Fibroblast of skin of left biceps (primary cell): ENCODE measurements around the gene ATXN7L3.
"Not testable (repeated sequence)": the region's sequence is repeated elsewhere in the genome, so short reads cannot be mapped to it uniquely, and the experiment has no call there.

Source experiments
- DNase-seq, 2 experiments: peaks; one replicate each; pipeline ENCODE4 v3.0.0-alpha.2; 2013; ENCODE audit warnings: low read depth in 2 of 2

The ATXN7L3 gene

GRCh38 chr17:44199553-44200477, at the start of gene ATXN7L3:
Gene ATXN7L3, minus strand, starts transcription at chr17:44199884. Its CDS starts 1,814 bp downstream, at chr17:44198070.
- peak; percentile 96 to 97 for DNase-seq

- no peak for DNase-seq
These were observed 48.4 kb upstream of the ATXN7L3 start for GRCh38 chr17:44247876-44248736.

- no peak for DNase-seq
These were observed 47.8 kb upstream of the ATXN7L3 start for GRCh38 chr17:44247440-44247841.

- DNase-seq = no peak
These were observed 41.5 kb upstream of the ATXN7L3 start for GRCh38 chr17:44241106-44241624.

- DNase-seq = not testable (repeated sequence)
These were observed 38.2 kb upstream of the ATXN7L3 start for GRCh38 chr17:44237886-44238285.

GRCh38 chr17:44236444-44236991, 36.8 kb upstream of the ATXN7L3 start:
- no peak for DNase-seq

- DNase-seq = no peak
These were observed 35.9 kb upstream of the ATXN7L3 start for GRCh38 chr17:44235583-44235936.

GRCh38 chr17:44233582-44233981, 33.9 kb upstream of the ATXN7L3 start:
- DNase-seq = no peak

- DNase-seq = no peak
These were observed 32.4 kb upstream of the ATXN7L3 start for GRCh38 chr17:44232061-44232460.

GRCh38 chr17:44230140-44230539, 30.5 kb upstream of the ATXN7L3 start:
- no peak for DNase-seq

- DNase-seq = no peak
These were observed 29.4 kb upstream of the ATXN7L3 start for GRCh38 chr17:44229090-44229489.

- no peak for DNase-seq
These were observed 23.9 kb upstream of the ATXN7L3 start for GRCh38 chr17:44223541-44224071.

- no peak for DNase-seq
These were observed 22.6 kb upstream of the ATXN7L3 start for GRCh38 chr17:44222112-44222869.

GRCh38 chr17:44221862-44222111, 22.1 kb upstream of the ATXN7L3 start:
- DNase-seq = no peak

GRCh38 chr17:44221084-44221861, 21.6 kb upstream of the ATXN7L3 start:
- no peak for DNase-seq

GRCh38 chr17:44220213-44221083, 20.8 kb upstream of the ATXN7L3 start:
- no peak for DNase-seq

- DNase-seq = no peak
These were observed 20.0 kb upstream of the ATXN7L3 start, which contains the start of gene UBTF for GRCh38 chr17:44219616-44220212. Gene UBTF, minus strand, starts transcription at chr17:44219675. Its CDS starts 1,446 bp downstream, at chr17:44218229.

GRCh38 chr17:44219108-44219615, 19.5 kb upstream of the ATXN7L3 start:
- no peak for DNase-seq
